Prostate gland (tissue), 2 donors: Measurements from ENCODE around the gene ALG12.

Experiments used
- POLR2A ChIP-seq: fragments of 450-650 bp; IDR thresholded peaks from one replicate; pipeline ENCODE4 v1.6.1; 2016; ENCODE audit warnings: antibody characterized with exemption, mild to moderate bottlenecking
- POLR2AphosphoS5 ChIP-seq: sonication (generic); formaldehyde crosslinking; IDR thresholded peaks from one replicate; pipeline ENCODE4 v1.6.1; 2017; ENCODE audit warnings: antibody characterized with exemption
- TF ChIP-seq, protein P1 (sequence below), 4 experiments: fragments of 200-600 bp in 2 of 4; fragments of 450-650 bp in 2 of 4; sonication (generic) in 2 of 4; IDR thresholded peaks; 1 replicate in 3 of 4; 2 replicates in 1 of 4; pipeline ENCODE4 v1.5.1; 2016 to 2019; ENCODE audit warnings: antibody characterized with exemption in 4 of 4, mild to moderate bottlenecking in 2 of 4, moderate library complexity in 2 of 4

DNA sequence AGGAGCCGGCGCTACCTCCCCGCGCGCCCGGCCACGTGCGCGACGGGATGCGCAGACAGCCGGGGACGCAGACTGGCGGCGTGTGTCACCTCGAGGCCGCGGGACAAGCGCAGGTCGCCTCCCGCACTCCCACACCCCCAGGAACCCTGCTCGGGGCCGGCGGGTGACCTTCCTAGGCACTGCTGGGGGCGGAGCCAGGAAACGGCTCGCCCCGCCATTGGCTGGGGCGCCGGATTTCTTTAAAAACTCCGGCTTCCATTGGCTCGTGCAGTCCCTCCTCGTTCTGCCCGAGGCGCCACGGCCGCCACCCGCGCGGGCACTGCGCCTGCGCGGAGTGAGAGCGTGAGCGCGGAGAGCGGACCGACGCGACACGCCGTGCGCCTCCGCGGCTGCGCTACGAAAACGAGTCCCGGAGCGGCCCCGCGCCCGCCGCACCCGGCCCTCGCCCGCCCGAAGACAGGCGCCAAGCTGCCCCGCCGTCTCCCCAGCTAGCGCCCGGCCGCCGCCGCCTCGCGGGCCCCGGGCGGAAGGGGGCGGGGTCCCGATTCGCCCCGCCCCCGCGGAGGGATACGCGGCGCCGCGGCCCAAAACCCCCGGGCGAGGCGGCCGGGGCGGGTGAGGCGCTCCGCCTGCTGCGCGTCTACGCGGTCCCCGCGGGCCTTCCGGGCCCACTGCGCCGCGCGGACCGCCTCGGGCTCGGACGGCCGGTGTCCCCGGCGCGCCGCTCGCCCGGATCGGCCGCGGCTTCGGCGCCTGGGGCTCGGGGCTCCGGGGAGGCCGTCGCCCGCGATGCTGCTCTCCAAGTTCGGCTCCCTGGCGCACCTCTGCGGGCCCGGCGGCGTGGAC lies 42.1 kb upstream of the ALG12 start, which contains the start of gene PIM3:
- TF ChIP-seq POLR2AphosphoS5 (peak; percentile 83), POLR2A (peak; percentile 93)
- TF ChIP-seq, protein P1, sequence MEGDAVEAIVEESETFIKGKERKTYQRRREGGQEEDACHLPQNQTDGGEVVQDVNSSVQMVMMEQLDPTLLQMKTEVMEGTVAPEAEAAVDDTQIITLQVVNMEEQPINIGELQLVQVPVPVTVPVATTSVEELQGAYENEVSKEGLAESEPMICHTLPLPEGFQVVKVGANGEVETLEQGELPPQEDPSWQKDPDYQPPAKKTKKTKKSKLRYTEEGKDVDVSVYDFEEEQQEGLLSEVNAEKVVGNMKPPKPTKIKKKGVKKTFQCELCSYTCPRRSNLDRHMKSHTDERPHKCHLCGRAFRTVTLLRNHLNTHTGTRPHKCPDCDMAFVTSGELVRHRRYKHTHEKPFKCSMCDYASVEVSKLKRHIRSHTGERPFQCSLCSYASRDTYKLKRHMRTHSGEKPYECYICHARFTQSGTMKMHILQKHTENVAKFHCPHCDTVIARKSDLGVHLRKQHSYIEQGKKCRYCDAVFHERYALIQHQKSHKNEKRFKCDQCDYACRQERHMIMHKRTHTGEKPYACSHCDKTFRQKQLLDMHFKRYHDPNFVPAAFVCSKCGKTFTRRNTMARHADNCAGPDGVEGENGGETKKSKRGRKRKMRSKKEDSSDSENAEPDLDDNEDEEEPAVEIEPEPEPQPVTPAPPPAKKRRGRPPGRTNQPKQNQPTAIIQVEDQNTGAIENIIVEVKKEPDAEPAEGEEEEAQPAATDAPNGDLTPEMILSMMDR (IDR thresholded peaks at IDR 0.05) = no peak
